ENCODE data around the gene PCDHGB7.
"Not testable (repeated sequence)": the region's sequence is repeated elsewhere in the genome, so short reads cannot be mapped to it uniquely, and the experiment has no call there.

GRCh38 chr5:141415275-141415618 is 2.2 kb upstream of the PCDHGB7 start:
- TF ChIP-seq CTCF (IDR thresholded peaks at IDR 0.05; ENCODE audit: insufficient read depth, low read length); POLR2AphosphoS5 (IDR thresholded peaks at IDR 0.05; ENCODE audit: low read depth): not testable (repeated sequence)
